Limb (tissue), 2 donors: ENCODE data around the gene PAIP1.
A peak's percentile ranks its signal among the peaks of the same experiment; 100 is the strongest.
"Not testable (repeated sequence)": the region's sequence is repeated elsewhere in the genome, so short reads cannot be mapped to it uniquely, and the experiment has no call there.

Experiments used
- DNase-seq, 2 donors: peaks; one replicate each; pipeline ENCODE4 v3.0.0-alpha.2; 2016; ENCODE audit errors: extremely low spot score in 2 of 2

Gene PAIP1

DNA sequence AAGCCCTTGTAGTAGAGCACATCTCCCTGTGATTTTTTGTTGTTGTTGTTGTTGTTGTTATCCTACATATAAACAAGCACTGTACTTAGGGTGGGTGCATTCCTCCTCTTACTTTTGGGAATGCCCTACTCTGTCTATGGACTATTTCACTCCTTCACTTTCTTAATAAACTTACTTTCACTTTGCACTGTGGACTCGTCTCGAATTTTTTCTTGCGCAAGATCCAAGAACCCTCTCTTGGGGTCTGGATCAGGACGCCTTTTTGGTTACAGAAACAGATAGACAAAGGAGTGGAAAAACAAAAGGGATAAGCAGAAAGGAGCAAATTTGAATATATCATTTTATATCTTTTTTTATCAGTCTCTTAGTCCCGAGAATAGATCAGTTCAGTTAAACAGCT is 14.4 kb upstream of the PAIP1 start:
- DNase-seq = no peak

DNA sequence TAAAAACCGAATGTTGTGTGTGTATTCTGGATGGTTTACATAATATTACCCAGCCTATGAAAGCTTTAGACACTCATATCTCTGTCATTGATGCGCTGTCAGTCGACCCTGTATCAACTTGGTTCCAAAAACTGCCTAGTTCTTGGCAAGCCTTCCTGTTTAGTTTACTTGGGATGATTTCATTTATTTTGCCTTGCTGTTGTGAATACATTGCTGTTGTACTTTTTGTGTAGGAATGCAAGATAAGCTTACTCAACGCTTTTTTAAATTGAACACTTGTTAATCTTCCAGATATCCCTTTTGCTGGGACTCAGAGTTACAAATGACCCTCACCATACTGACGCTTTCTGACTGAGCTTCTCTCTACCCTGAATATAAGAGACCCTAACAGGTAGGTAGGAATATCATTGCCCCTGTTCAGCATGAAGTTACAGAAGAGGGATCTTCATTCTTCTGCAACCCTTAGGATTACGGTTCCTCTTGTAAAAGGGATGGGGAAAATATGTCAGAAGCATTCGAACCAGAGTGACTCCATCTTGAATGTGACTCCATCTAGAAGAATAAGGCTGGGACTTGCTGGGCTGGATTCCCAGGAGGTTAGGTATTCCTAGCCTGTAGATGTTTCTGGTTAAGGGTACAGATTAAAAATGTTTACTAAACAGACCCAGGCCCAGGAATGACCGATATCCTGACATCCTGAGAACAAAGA is 13.7 kb upstream of the PAIP1 start:
- no peak for DNase-seq

DNA sequence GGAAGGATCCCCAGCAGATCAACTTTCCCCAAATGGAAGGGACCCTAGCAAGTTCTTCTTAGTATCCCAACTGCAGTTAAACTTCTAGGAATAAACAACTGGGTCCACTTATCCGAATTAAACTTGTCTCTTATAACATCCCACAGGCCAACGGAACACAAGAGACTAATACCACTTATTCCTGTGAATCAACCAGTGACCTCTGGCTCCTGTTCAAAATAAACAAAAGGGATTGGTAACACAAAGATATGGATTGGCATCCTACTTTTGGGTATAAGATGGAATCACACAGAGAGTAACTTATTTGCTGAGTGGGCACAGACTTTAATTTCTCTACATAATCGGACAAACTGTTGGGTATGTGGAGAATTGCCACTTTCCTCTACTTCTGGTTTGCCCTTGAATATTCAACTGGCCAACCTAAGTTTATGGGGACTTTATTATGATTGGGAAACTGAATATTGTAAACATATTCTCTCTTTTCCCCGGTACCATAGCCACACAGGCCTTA is 12.4 kb upstream of the PAIP1 start:
- no peak for DNase-seq

DNA sequence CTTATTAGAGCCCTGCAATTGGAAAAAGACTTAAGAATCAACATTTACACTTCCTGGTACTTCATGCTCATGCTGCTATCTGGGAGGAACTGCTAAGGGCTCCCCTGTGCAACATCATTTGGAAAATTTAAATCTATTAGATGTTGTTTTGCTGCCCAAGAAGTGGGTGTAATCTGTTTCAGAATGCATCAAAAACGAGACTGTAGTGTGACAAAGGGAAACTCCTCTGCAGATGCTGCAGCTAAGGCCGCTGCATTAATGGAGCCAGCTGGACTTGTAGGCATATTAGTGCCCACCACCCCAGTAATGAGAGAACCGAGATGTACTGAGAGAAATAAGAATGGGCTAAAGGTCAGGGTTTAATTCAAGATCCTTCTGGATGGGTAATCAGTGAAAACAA is 11.1 kb upstream of the PAIP1 start:
- no peak for DNase-seq

DNA sequence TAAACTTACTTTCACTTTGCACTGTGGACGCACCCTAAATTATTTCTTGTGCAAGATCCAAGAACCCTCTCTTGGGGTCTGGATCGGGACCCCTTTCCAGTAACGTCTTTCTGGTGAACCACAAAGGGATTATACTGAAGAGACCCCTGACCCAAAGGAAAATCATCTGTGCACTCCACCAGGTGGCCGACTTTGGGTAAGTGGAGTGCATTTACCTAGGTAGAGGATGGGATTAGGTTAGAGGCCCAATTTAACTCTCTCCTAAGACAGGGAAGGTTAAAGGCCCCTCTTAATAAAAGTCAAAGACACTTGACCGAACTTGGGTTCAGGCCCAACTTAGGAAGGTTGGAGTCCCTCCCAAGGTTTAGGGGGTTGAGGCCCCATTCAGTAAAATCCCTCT is 8.2 kb upstream of the PAIP1 start:
- no peak for DNase-seq

DNA sequence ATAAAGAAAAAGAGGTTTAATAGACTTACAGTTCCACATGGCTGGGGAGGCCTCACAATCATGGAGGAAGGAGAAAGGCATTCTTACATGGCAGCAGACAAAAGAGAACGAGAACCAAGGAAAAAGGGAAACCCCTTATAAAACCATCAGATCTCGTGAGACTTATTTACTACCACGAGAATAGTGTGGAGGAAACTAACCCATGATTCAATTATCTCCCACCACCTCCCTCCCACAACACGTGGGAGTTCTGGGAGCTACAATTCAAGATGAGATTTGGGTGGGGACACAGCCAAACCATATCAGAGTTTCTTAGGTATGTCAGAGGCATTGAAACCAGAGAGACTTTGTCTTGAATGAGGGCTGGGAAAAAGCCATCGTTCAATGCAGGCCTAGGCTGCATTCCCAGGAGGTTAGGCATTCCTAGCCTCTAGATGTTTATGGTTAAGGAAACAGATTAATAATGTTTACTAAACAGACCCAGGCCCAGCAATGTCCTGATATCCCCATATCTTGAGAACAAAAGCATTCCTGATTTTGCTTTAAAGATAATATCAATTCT is 7.5 kb upstream of the PAIP1 start:
- DNase-seq = no peak

DNA sequence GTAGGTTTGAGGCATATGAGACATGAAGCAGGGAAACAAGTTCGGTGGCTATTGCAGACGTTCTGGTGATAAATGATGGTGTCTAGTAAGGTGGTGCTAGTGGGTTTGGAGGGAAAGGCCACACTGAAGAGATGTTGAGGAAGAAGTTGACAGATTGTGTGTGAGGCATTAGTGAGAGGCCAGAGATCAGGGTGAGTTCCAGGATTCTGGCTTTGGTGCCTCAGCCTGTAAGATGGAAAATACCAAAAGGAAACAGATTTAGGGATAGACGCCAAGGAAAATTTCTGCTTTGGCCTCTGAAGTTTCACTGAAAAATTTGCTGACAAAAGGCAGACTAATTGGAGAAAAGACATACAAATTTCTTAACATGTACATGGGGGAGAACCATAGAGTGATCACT is 6.4 kb upstream of the PAIP1 start:
- no peak for DNase-seq

DNA sequence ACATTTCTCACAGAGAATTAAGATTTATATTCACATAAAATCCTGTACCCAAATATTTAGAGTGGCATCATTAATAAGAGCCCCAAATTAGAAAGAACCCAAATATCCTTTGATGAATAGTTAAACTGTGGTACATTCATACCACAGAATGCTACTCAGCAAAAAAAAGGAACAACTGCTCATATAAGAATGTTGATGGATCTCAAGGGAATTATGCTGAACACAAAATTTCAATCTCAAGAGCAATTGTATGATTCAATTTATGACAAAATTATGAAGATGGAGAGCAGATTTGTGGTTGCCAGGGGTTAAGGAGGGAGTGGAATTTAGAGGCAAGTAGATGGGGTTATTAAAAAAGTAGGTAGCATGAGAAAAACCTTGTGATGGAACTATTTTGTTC is 4.5 kb upstream of the PAIP1 start:
- DNase-seq = no peak

DNA sequence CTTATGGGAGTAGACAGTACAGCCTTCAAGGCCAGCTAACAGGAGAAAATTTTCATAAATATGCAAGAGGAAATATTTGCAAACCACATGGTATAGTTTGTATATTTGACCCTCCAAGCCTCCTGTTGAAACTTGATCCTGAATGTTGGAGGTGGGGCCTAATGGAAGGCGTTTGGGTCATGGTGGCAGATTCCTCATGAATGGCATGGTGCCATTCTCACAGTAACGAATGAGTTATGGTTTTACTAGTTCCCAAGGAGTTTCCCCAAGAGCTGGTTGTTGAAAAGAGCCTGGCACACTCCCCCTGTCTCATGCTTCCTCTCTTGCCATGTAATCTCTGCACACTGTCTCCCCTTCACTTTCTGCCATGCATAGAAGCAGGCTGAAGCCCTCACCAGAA is 3.3 kb upstream of the PAIP1 start:
- DNase-seq = no peak

DNA sequence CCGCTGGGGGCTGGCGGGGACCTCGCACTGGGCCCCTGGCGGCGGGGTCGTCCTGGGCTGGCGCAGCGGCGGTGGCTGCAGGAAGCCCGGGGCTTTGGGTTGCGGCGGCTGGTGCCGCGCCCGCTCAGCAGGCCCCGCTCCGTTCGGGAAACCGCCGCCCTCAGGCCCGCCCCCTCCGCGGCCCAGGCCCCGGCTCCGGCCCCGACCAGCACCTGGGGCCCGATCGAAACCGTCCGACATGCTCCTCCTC is 345 bp downstream of the PAIP1 start:
- not testable (repeated sequence) for DNase-seq

DNA sequence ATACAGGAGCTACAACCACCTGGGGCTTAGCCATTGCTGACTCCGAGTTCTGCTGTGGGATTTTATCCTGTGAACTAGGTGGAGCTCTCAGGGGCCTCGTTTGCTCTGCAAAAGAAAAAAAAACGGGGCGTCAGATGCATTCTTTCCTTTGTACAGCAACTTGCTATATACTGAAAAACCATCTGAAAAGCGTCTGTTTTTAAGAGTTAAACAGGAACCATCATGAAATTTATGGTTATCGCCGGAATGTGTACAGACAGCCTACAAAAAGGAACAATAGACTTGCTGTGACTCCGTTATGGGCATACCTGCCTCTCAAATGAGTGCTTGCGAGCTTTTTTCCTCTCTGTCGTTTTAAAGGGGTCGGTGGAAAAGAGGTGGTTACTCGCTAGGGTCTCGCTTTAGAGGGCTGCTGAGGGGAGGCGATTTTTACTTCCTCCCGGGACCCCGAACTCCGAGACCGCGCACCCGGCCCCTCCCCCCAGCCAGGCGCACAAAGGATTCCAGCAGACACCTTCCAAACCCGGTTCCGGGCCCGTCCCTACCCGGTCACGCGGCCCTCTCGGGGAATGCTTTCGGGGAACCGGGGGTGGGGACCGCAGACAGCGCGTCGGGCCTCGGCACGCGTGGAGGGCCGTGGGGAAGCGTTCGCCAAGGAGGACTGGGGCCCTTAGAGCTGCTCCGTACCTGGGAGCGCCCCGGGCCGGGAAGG is 826 bp downstream of the PAIP1 start:
- DNase-seq = peak; percentile 39 to 84

DNA sequence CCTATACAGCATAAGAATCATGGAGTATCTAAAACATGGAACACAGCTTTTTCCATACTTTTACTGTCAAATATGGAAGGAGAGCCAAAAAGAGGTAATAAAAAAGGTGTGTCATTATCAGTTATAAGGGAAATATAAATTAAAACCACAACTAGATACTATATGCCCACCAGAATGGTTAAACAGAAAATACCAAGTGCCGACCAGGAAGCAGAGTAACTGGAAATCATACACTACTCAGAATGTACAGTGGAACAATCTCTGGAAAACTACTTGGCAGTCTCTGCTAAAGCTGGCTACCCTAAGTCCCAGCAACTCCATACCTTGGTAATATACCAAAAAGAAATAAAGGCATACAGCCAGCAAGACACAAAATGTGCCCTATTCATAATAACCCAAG is 2.4 kb downstream of the PAIP1 start:
- no peak for DNase-seq

DNA sequence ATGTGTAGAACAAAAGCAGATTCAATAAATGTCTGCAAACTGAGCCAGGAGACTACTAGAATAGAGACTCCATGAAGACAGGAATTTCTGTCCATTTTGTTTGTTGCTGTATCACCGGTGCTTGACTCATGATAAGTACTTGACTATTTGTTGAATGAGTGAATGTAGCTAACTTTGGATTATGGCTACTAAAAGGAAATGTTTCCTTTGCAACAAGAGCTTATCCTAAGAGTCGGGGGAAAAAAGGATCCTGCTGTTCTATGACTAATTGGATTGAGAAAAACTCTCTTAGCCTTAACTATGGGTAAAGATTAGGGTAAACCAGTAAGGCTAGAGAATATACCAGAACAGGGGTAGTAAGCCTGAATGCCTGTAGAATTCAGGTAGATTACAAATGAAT is 3.5 kb downstream of the PAIP1 start:
- no peak for DNase-seq

DNA sequence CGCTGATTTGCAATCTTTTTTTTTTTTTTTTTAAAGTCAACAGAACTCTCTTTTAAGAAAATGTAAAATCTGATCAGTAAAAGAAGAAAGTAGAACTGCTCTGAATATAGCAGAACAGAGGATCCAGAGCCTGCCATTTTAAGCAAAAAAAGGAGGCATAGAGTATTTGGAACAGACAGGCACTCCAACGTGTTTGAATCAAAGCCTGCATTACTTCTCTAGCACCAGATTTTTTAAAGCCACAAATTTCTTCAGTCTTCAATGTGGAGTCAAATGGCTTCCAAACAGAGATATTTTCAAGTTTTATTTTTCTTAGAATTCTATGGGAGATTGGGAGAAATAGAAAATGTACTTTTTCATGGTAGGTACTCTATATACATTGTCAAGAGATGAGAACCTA is 5.1 kb downstream of the PAIP1 start:
- no peak for DNase-seq

DNA sequence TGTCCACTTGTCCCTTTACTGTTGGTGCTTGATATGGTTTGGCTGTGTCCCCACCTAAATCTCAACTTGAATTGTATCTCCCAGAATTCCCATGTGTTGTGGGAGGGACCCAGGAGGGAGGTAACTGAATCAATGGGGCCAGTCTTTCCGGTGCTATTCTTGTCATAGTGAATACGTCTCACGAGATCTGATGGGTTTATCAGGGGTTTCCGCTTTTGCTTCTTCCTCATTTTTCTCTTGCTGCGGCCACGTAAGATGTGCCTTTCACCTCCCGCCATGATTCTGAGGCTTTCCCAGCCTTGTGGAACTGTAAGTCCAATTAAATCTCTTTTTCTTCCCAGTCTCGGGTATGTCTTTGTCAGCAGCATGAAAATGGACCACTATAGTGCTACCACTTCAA is 7.6 kb downstream of the PAIP1 start:
- not testable (repeated sequence) for DNase-seq

DNA sequence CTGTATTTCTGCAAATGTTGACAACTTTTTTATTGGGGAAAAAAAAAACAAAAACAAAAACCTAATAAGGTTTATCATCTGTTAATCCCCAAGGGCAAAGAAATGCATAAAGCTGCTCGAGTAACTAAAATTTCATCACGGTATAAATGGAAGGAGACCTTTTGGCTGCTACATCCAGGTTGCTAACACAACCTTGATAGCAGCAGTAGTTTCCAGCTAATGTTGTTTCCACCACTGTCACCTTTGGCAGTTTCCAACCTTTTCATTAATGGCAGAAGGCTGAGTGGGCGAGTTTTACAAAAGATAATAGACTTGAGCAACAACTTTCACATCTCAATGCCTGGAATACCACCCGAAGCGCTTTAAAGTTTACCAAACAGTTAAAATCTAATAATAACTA is 8.5 kb downstream of the PAIP1 start:
- no peak for DNase-seq

DNA sequence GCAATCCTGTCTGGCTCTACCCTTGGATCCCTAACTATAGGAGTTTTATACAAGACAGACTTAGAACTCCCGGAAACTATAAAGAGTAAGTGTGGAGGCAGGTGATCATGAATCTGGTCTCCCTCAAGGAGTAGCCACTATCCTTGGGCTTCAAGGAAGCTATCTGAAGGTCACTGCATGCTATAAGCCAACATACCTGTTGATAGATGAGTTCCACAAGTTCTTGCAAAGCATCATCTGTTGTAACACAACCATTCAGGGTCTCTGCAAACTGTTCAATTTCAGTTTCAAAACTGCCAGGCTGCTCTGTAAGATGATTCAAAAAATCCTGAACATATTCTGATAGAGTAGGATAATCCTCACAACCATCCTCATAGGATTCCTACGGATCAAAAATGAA is 9.3 kb downstream of the PAIP1 start:
- no peak for DNase-seq

DNA sequence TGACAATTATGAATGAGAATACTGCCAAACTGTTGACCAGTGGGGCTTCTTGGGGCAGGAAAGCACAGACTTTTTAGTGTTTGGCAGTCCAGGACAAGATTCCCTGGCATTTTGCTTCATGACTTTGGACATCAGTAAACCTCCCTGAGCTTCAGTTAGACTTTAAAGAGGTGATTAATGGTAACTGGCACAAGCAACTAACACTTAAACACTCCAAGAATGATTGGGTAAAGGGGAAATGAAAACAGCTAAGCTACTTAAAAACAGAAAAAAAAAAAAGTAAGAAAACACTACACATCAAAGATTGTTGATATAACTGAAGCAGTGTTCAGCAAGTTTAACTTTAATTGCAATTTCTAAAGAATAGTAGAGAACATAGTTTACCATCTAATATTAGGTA is 13.4 kb downstream of the PAIP1 start:
- DNase-seq = no peak

DNA sequence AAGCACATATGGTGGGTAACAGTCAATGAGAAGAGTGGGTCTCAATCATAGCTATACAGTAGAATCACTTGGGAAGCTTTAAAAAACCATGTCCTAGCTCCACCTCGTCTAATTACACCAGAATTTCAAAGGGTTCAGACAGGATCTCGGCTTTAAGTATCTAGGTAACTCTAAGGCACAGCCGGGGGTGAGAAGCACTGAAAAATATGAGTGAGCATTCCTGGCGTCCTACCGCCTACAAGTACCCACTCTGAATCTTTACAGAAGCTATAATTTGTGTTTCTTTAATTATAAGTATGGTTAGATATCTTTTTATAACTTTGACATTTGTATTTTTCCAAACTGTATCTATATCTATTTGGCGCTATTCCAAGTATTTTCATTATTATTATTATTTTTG is 16.1 kb downstream of the PAIP1 start:
- DNase-seq = no peak

DNA sequence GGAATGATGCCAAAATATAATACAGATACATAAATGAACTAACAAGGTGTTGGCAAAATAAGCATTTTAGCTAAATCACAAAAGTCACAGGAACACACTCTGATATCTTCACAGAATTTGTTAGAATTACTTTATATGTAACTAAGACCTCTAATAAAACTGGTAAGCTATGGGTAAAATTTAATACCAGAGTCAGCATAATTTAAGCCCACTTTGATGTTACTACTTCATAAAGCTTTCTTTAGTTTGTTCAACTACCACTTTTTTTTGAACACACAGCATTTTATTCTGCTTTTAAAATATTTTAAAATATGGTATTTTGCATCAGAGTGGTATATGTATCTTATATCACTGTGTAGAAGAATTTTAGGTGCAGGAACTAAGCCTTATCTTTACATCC is 19.9 kb downstream of the PAIP1 start:
- DNase-seq = no peak

DNA sequence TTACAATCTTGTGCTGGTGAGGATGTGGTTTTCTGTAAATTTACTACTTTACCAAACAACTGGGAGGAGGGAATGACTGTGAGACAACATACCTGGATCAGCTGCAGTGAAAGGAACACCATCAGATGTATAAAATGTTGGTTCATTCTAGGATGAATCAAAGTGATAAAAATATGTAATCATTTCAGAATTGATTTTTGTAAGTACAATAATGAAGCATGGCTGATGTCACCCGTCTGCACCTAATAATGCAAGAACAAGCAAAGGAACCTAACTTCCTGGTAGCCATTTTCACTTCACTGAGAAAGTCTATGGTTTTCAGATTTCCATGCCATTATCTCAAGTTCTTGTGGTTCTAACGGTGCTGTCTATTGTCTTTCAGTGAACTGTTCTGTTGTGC is 23.2 kb downstream of the PAIP1 start:
- DNase-seq = no peak

DNA sequence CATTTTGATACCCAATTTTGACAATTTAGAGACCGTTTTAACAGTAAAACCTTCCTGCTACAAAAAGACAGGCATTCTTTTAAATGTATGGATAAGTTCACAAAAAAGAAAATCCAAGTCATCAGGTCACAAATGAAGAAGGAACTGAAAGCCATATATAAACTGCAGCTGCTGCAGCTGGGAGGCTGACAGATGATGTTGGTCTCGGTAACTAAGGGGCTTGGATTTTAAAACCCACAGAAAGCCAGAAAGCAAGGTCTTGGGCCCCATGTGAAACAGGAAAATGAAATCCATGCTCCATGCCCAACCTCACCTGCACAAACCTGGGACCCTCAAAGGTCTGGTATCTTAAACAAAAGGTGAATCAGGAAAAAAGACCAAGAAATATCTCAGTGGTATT is 26.2 kb downstream of the PAIP1 start:
- no peak for DNase-seq

DNA sequence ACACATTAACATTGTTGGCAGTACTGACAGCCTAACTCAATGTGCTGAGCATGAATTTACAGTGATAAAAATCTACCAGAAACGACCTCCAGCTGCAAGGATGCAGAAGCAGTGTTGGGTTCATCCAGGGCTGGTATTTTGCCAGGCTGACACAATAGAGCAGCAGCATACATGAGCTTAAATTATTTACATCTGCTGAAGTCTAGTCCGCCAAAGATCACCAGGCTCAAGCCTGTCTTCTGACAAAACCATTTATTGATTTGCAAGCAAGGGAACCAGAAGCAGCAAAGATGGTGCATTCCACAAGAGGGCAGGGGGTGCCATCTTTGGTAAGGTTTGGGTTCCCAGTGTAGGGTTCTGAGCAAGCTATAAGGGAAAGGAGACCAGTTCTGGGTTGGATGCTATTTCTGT is 33.2 kb downstream of the PAIP1 start:
- DNase-seq = no peak
